GM12864 (cell line): ENCODE results near the gene BCAR3.

ENCODE experiments used
- DNase-seq: peaks from one replicate; pipeline ENCODE4 v3.0.0-alpha.2; 2011; ENCODE audit warnings: low read depth
- H3K4me3 ChIP-seq: 2 replicates; pipeline ENCODE4 v1.5.1; 2011; ENCODE audit warnings: mild to moderate bottlenecking, low read depth, low read length, control low read depth
- CTCF ChIP-seq: IDR thresholded peaks from 2 replicates; pipeline ENCODE4 v1.5.1; 2011; ENCODE audit warnings: low read depth, mild to moderate bottlenecking, moderate library complexity, low read length, control low read depth, inconsistent platforms; ENCODE audit errors: missing control alignments

BCAR3 gene

GRCh38 chr1:93525431-93525830 lies 156.2 kb downstream of the BCAR3 start:
- DNase-seq = no peak
- no peak overlapping the region for H3K4me3 ChIP-seq
- TF ChIP-seq CTCF = no peak

- H3K4me3 ChIP-seq = no peak overlapping the region
- no peak for DNase-seq
- TF ChIP-seq CTCF = no peak
These were observed 158.9 kb downstream of the BCAR3 start for GRCh38 chr1:93522721-93523120.

- no peak overlapping the region for H3K4me3 ChIP-seq
- no peak for DNase-seq
- no peak for TF ChIP-seq CTCF
These were observed 160.0 kb downstream of the BCAR3 start for GRCh38 chr1:93521618-93522017.

- DNase-seq = no peak
- TF ChIP-seq CTCF = no peak
- no peak overlapping the region for H3K4me3 ChIP-seq
These were observed 162.3 kb downstream of the BCAR3 start for GRCh38 chr1:93519199-93519829.

- no peak for DNase-seq
- TF ChIP-seq CTCF = no peak
- no peak overlapping the region for H3K4me3 ChIP-seq
These were observed 163.1 kb downstream of the BCAR3 start for GRCh38 chr1:93518516-93518915.

- no peak for TF ChIP-seq CTCF
- no peak for DNase-seq
- H3K4me3 ChIP-seq = no peak overlapping the region
These were observed 165.5 kb downstream of the BCAR3 start for GRCh38 chr1:93516164-93516563.
